HepG2 (cell line): ENCODE data around the gene DNTTIP2. TPM values are rescaled to one million over a fixed set of nuclear protein-coding genes. Genes with fewer than 3 reads are reported as not detected.
A peak's percentile ranks its signal among the peaks of the same experiment; 100 is the strongest.

Experiments used
- ATF3 ChIP-seq: sonication (generic); formaldehyde crosslinking; IDR thresholded peaks from 2 replicates; pipeline ENCODE4 v1.4.0; 2020; ENCODE audit warnings: missing genetic modification reagents
- DMTF1 ChIP-seq: sonication (generic); formaldehyde crosslinking; IDR thresholded peaks from 2 replicates; pipeline ENCODE4 v1.4.0; 2020; ENCODE audit warnings: mild to moderate bottlenecking, missing genetic modification reagents
- HBP1 ChIP-seq: IDR thresholded peaks from 2 replicates; pipeline ENCODE4 v1.6.1; 2016; ENCODE audit warnings: low read depth, control low read depth
- HMGXB4 ChIP-seq, 2 experiments: sonication (generic) in 1 of 2; formaldehyde crosslinking in 1 of 2; IDR thresholded peaks; 2 replicates each; pipeline versions ENCODE4 v1.4.0 to v1.6.1; 2018 to 2020; ENCODE audit warnings: missing genetic modification reagents in 2 of 2, borderline replicate concordance in 1 of 2, low read depth in 1 of 2, mild to moderate bottlenecking in 1 of 2, missing biosample characterization in 1 of 2
- IKZF4 ChIP-seq: sonication (generic); formaldehyde crosslinking; IDR thresholded peaks from 2 replicates; pipeline ENCODE4 v1.5.1; 2020; ENCODE audit warnings: borderline replicate concordance, mild to moderate bottlenecking, low read depth, missing genetic modification reagents; ENCODE audit errors: not compliant biosample characterization
- IKZF5 ChIP-seq: IDR thresholded peaks from 2 replicates; pipeline ENCODE4 v1.6.1; 2018; ENCODE audit warnings: missing genetic modification reagents, mild to moderate bottlenecking, missing compliant biosample characterization
- MXI1 ChIP-seq: IDR thresholded peaks from 3 replicates; pipeline ENCODE4 v1.6.1; 2012; ENCODE audit warnings: low read depth, low read length, inconsistent platforms, borderline replicate concordance
- PHF8 ChIP-seq: sonication (generic); formaldehyde crosslinking; IDR thresholded peaks from 2 replicates; pipeline ENCODE4 v1.5.0; 2020; ENCODE audit warnings: missing genetic modification reagents
- PLRG1 ChIP-seq: fragments of 450-650 bp; conservative IDR thresholded peaks from 2 replicates; pipeline ENCODE4 v1.6.1; 2016
- REST ChIP-seq, 2 experiments: IDR thresholded peaks; 2 replicates each; pipeline ENCODE4 v1.6.1; 2011 to 2012; ENCODE audit warnings: low read length in 2 of 2, borderline replicate concordance in 1 of 2, low read depth in 1 of 2, mild to moderate bottlenecking in 1 of 2, moderate library complexity in 1 of 2
- SAP130 ChIP-seq: IDR thresholded peaks from 2 replicates; pipeline ENCODE4 v1.6.1; 2016; ENCODE audit warnings: low read depth
- TRIM24 ChIP-seq: sonication (generic); formaldehyde crosslinking; IDR thresholded peaks from 2 replicates; pipeline ENCODE4 v1.8.0; 2022; ENCODE audit warnings: mild to moderate bottlenecking, missing genetic modification reagents
- ZFY ChIP-seq: sonication (generic); formaldehyde crosslinking; IDR thresholded peaks from 2 replicates; pipeline ENCODE4 v1.4.0; 2020; ENCODE audit warnings: missing genetic modification reagents
- ZNF251 ChIP-seq: sonication (generic); formaldehyde crosslinking; IDR thresholded peaks from 2 replicates; pipeline ENCODE4 v1.9.0; 2021; ENCODE audit warnings: mild to moderate bottlenecking, missing genetic modification reagents
- ZNF572 ChIP-seq: sonication (generic); formaldehyde crosslinking; IDR thresholded peaks from 2 replicates; pipeline ENCODE4 v1.5.1; 2020; ENCODE audit warnings: mild to moderate bottlenecking, missing genetic modification reagents
- ZNF772 ChIP-seq: sonication (generic); formaldehyde crosslinking; IDR thresholded peaks from 2 replicates; pipeline ENCODE4 v1.5.0; 2020; ENCODE audit warnings: mild to moderate bottlenecking, missing genetic modification reagents
- ZNF776 ChIP-seq: sonication (generic); formaldehyde crosslinking; IDR thresholded peaks from 2 replicates; pipeline ENCODE4 v1.4.0; 2020; ENCODE audit warnings: mild to moderate bottlenecking, missing genetic modification reagents
- polyA plus RNA-seq, 8 experiments: library from polyadenylated mRNA; depleted of rRNA in 3 of 8; stranded (reverse) in 7 of 8; unstranded in 1 of 8; fragments of >200 nt; fragmentation: Illumina TruSeq in 4 of 8; extraction: Trizol in 4 of 8; gene quantifications; 2 replicates each; pipeline versions ENCODE4 v1.2.1 to v1.2.3, GENCODE V29; 2011 to 2016; ENCODE audit warnings: low read depth in 4 of 8, missing spikeins in 1 of 8, mixed read lengths in 1 of 8; ENCODE audit not compliant: insufficient read depth in 1 of 8
- total RNA-seq, 5 experiments: library from RNA; depleted of rRNA; stranded (reverse); fragments of >200 nt; fragmentation: Illumina TruSeq; extraction: Trizol; gene quantifications; 2 replicates each; pipeline ENCODE4 v1.2.3, GENCODE V29; 2016; ENCODE audit warnings: low read depth in 1 of 5

DNTTIP2 gene
- total and polyA plus RNA-seq, 2 of the 13 experiments (the other 11 are each of a cell fraction or from before 2014, with no cell fraction given), result 11.4 to 63.3 TPM

GRCh38 chr1:93908394-93909145 lies 29.6 kb upstream of the DNTTIP2 start (continued):
- TF ChIP-seq HMGXB4 (CRISPR knock-in tag; IDR thresholded peaks at IDR 0.05; ENCODE audit: borderline replicate concordance in 1 of 2, low read depth in 1 of 2), result peak in 1 of 2 experiments; percentile 31; a peak in 1 of 4 replicates
- TF ChIP-seq SAP130, result peak; percentile 51
- no peak for TF ChIP-seq ZNF572 (CRISPR knock-in tag)
- no peak for TF ChIP-seq ATF3
- TF ChIP-seq TRIM24 (CRISPR knock-in tag), result no peak
- TF ChIP-seq PLRG1, result no peak
- TF ChIP-seq REST (IDR thresholded peaks at IDR 0.05; ENCODE audit: borderline replicate concordance in 1 of 2, low read depth in 1 of 2, low read length in 2 of 2), result no peak
- TF ChIP-seq HBP1 (CRISPR knock-in tag), result peak; percentile 79
- TF ChIP-seq PHF8 (CRISPR knock-in tag), result peak; percentile 60
- no peak; the same call in 1 of the 2 replicates for TF ChIP-seq ZNF776 (CRISPR knock-in tag)
- no peak for TF ChIP-seq DMTF1 (CRISPR knock-in tag)
- TF ChIP-seq IKZF5 (CRISPR knock-in tag), result no peak
- TF ChIP-seq ZNF251 (CRISPR knock-in tag), result no peak
- peak; percentile 60; the same call in 1 of the 2 replicates for TF ChIP-seq ZFY (CRISPR knock-in tag)
- 0 out of 3 replicates have a peak, but pooled peaks have one; percentile 31 for TF ChIP-seq MXI1
- peak; percentile 46; the same call in 1 of the 2 replicates for TF ChIP-seq ZNF772
- no peak for TF ChIP-seq IKZF4 (CRISPR knock-in tag)
